GM21529 (cell line): ENCODE data around the gene TM4SF5.

Experiments used
- ATAC-seq: cut with Tn5 transposase; IDR thresholded peaks from one replicate; pipeline ENCODE4 v1.9.1; 2021; ENCODE audit not compliant: unreplicated experiment

Gene TM4SF5

DNA sequence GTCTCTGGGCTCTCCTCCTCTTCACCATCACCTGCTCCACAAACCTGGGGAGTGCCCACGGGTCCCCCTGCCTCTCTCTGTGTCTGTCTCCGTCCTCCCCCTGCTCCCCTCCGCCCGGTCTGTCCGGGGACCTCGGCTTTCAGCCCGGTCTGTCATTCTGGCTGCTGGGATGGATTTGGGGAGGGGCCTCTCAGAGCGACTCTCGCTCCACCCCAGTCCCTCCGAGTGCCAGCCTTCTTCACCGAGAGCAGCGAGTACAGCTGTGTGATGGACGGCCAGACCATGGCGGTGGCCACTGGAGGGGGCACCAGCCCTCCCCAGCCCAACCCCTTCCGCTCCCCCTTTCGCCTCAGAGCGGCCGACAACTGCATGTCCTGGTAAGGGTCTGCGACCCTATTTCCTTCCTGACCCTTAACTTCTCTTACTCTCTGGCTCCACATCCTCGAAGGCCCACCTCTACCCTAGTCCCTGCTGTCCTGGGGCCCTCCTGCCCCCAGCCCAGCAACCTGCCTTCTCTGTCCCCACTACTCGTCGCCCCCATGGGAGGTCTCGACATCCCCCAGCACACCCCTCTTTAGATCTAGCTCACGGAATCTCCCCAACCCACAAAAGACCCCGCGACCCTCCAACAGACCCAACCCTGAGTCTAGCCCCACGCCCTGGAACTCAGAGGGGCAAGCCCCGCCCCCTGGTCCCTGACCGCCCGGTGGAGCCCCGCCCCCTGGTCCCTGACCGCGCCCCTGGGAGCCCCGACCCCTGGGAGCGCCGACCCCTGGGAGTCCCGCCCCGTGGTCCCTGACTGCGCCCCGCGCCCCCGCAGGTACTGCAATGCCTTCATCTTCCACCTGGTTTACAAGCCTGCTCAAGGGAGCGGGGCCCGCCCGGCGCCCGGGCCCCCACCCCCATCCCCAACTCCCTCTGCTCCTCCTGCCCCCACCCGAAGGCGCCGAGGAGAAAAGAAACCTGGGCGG lies 26.4 kb upstream of the TM4SF5 start:
- ATAC-seq = no peak

DNA sequence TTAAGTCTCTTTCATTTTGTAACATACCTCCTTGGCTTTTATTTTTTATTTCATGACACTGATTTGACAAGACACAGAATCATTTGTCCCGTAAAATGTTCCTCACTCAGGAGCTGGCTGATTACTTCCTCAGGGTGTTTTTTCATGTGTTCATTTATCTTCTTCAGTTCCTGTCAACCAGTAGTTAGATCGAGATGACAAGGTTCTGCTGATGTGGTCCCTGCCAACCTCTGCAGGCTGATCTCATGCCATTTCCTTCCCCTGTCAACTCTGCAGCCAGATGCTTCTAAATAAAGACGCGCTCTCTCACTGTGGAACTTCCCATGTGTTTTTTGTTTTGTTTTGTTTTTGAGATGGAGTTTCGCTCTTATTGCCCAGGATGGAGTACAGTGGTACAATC lies 23.8 kb upstream of the TM4SF5 start:
- no peak for ATAC-seq

- ATAC-seq = no peak
Measured at GRCh38 chr17:4748686-4749085, 23.0 kb upstream of the TM4SF5 start.

DNA sequence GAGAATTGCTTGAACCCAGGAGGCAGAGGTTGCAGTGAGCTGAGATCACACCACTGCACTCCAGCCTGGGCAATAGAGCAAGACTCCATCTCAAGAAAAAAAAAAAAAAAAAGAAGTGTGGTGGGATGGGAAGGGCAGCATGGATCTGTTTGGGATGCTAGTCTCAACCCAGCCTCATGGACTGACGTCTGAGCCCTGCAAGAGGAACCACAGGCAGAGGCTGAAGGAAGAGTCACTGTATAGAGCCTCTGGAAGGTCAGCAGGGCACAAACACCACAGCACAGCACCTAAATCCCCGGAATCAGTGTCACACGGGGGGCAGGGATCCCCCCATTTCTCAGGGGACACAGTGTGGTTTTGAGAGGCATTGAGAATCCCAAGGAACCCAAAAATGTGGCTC lies 21.1 kb upstream of the TM4SF5 start:
- ATAC-seq = no peak

DNA sequence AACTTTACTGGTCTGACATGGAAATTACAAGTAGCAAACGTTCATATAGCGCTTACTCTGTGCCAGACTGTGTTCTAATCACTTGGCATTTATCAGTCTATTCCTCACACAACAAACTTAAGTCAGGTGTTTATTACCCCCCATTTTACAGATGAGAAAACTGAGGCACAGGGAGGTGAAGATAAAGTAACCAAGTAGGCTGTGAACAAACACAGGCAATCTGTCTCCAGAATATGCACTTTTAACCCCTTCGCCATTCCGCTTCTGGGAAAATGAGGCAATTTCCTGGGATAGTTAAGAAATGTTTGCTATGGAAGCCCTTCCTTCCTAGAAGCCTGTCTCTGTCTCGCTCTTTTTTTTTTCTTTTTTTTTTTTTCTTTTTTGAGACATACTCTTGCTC lies 19.8 kb upstream of the TM4SF5 start:
- ATAC-seq = no peak

DNA sequence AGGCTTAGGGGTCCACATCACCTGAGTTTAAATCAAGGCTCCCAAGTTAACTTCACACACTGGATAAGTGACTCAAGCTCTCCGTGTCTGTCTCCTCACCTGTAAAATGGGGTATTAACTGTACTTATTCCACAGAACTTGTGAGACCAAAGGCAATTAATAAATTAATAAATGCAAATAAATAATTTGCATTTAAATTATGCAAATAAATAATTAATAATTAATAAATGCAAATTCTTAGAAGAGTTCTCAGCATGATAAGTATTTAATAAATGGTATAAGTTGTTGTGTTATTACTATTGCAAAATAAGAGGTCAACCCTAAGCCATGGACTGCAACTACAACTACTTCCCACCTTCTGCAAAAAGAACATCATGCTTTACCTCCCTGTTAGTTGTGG lies 18.3 kb upstream of the TM4SF5 start:
- ATAC-seq = no peak

- ATAC-seq = no peak
Measured at GRCh38 chr17:4759776-4760236, 11.9 kb upstream of the TM4SF5 start.

GRCh38 chr17:4764595-4764994 lies 7.1 kb upstream of the TM4SF5 start:
- no peak for ATAC-seq

- no peak for ATAC-seq
Measured at GRCh38 chr17:4766201-4766600, 5.5 kb upstream of the TM4SF5 start.

DNA sequence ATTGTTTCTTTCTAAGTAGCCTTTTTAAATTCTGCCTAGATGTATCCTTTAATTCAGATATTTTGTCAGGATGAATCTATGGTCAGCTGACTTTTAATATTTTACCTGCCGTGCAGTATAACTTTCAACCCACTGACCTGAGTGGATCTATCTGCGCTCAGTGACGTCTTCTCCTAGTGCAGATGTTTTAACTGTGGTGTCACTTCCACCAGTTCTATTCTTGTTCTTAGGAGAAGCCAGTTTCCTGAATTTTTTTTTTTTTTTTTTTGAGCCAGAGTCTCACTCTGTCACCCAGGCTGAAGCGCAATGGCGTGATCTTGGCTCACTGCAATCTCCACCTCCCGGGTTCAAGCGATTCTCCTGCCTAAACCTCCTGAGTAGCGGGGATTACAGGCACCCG lies 5.0 kb upstream of the TM4SF5 start:
- ATAC-seq = no peak

DNA sequence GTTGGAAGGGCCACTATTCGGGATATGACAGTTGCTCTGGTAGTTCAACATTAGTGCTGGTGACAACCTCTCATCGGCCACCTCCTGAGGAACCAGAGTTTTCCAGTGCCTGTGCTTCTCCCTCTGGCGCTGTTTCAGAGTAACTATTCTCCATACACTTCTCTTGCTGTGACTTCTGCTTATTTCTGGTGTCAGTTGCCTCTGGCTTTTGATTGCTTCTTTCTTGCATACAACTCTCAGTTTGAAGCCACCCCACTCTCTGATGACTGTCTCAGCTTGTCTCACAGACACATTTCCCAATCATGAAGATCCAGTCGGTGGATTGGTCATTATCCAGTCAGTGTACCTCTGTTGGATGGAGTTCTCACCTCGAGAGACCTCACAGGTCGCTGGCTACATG lies 3.4 kb upstream of the TM4SF5 start:
- no peak for ATAC-seq

DNA sequence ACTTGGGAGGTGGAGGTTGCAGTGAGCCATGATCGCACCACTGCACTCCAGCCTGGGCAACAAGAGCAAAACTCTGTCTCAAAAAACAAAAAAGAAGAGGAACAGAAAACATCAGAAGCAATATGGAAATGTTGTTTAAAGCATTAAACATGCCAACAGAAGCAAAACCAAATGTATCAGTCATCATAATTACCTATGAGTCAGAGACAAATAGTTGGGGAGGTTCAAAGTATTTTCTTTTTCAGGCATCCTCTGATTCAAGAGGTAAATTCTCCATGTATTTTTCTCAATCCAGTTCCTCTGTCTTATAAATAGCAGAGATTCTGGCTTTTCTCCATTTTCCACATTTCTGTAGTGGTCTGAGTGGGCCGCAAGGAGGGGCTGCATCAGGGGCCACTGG lies 2.1 kb upstream of the TM4SF5 start:
- ATAC-seq = no peak

DNA sequence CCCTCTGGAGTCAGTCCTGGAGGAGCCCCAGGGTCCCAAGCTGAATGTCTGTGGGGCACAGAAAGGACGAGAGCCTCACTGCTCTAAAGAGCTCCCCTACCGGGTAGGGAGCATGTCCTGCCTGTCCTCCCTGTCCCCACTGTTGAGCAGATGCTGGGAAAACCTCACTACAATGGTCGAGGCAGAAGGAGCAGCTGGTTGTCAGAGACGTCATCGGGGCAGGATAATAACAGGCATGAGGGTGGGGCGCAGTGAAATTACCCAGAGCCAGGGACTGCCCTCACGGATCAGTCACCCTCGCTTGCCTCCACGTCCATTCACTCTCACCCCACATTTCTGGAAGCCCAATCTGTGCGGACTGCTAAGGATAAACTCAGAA lies 538 bp downstream of the TM4SF5 start:
- ATAC-seq = no peak

DNA sequence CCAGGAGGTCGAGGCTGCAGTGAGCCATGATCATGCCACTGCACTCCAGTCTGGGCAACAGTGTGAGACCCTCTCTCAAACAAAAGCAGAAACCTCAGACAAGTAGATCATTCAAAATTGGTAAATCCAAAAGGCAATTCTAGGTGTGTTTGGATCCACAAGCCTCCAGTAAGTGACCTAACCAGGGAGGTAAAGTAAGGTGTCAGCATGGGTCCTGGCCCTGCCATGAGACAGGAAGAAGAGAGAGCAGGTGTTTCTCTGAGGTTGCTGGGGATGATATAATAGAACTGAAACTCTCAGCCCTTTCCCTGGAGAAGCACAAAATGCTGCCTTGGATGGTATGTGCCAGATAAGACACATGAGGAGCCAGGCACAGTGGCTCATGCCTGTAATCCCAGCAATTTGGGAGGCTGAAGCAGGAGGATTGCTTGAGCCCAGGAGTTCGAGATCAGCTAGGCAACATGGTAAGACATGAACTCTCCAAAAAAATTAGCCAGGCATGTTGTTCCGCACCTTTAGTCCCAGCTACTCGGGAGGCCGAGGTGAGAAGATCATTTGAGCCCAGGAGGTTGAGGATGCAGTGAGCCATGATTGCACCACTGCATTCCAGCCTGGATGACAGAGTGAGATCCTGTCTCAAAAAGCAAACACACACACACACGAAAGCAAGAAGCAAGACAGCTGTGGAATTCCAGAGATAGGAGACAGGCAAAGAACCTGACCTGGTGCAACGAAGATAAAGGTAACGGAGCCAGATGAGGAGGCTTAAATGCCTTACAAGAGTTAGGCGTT lies 6.5 kb downstream of the TM4SF5 start:
- ATAC-seq = no peak

- no peak for ATAC-seq
Measured at GRCh38 chr17:4780325-4780955, 8.8 kb downstream of the TM4SF5 start.

- ATAC-seq = no peak
Measured at GRCh38 chr17:4782652-4783051, 11.0 kb downstream of the TM4SF5 start.

GRCh38 chr17:4785311-4786105 lies 13.8 kb downstream of the TM4SF5 start:
- ATAC-seq = no peak

DNA sequence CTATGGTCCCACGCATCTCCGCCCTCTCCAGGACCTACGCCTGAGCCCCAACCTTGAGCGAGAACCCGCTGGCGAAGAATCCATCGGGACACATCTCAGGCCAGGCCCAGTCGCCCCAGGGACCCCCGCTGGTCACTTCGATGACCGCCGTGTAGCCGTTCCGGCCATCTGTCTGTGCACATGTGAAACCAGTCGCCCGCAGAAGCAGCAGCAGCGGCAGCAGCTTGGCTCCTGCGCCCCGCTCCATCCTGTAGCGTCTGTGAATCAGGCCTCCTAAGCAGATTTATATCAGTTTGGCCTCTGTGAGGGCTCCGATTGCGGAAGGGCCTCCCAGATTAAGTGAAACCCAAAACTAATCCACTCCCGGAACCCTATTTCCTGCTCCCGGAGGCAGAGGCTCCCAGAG lies 14.4 kb downstream of the TM4SF5 start, which contains the start of gene VMO1:
Gene VMO1, minus strand, starts transcription at position 259 of the 406 bp plus-strand sequence. Its CDS starts 12 bp downstream, at position 247.
- no peak for ATAC-seq

GRCh38 chr17:4786516-4786915 lies 14.8 kb downstream of the TM4SF5 start:
- ATAC-seq = no peak

GRCh38 chr17:4788159-4788806 lies 16.6 kb downstream of the TM4SF5 start:
- ATAC-seq = no peak
